Body of pancreas (tissue), 4 donors: ENCODE data around the gene NGLY1. TPM values are rescaled to one million over a fixed set of nuclear protein-coding genes. Genes with fewer than 3 reads are reported as not detected.

ENCODE experiments used
- ATAC-seq: fragments of 150-250 bp; one replicate; pipeline ENCODE4 v1.9.1; 2016
- DNase-seq, 4 donors: peaks; one replicate each; pipeline ENCODE4 v3.0.0-alpha.2; 2019
- H3K27ac ChIP-seq, 4 donors: fragments of 200-600 bp; sonication (generic); 1 replicate in 3 of 4; 2 replicates in 1 of 4; pipeline versions ENCODE4 v1.5.1 to v1.6.1; 2016 to 2019; ENCODE audit warnings: mild to moderate bottlenecking in 1 of 4, mixed read lengths in 1 of 4, moderate library complexity in 1 of 4
- H3K27me3 ChIP-seq, 2 donors: fragments of 200-600 bp; sonication (generic); one replicate each; pipeline ENCODE4 v1.6.0; 2016; ENCODE audit warnings: mild to moderate bottlenecking in 1 of 2
- H3K36me3 ChIP-seq, 2 donors: fragments of 200-600 bp; sonication (generic); replicated peaks in 1 of 2; 2 replicates each; pipeline ENCODE4 v1.5.1; 2016; ENCODE audit warnings: low read depth in 2 of 2; ENCODE audit not compliant: insufficient read depth in 1 of 2
- H3K4me1 ChIP-seq: fragments of 200-600 bp; sonication (generic); one replicate; pipeline ENCODE4 v1.6.0; 2016
- H3K4me3 ChIP-seq, 2 donors: fragments of 200-600 bp; sonication (generic); 1 replicate in 1 of 2; 2 replicates in 1 of 2; pipeline ENCODE4 v1.5.1; 2016 to 2019
- H3K9me3 ChIP-seq, 3 donors: fragments of 200-600 bp; sonication (generic); 1 replicate in 2 of 3; 2 replicates in 1 of 3; pipeline ENCODE4 v1.5.1; 2016
- CTCF ChIP-seq, 7 experiments: fragments of 450-650 bp in 4 of 7; fragments of 200-600 bp in 3 of 7; sonication (generic) in 3 of 7; IDR thresholded peaks; one replicate each; pipeline ENCODE4 v1.5.1; 2016 to 2019; ENCODE audit warnings: antibody characterized with exemption in 7 of 7
- POLR2A ChIP-seq, 3 donors: fragments of 450-650 bp; IDR thresholded peaks; one replicate each; pipeline ENCODE4 v1.6.1; 2016; ENCODE audit warnings: antibody characterized with exemption in 3 of 3, mild to moderate bottlenecking in 2 of 3
- WGBS, 2 donors: methylation state at CpG; one replicate each; pipeline ENCODE4 v1.1.5; 2017; 5-methylcytosine and 5-hydroxymethylcytosine counted together
- intact Hi-C: fragments of 100-400 bp; cut with DNase I; formaldehyde crosslinking; loops from one replicate; pipeline ENCODE4 v1.15.1; 2023
- total RNA-seq, 2 donors: library from RNA; depleted of rRNA; stranded (reverse); fragments of >200 nt; gene quantifications; one replicate each; pipeline ENCODE4 v1.1.0, GENCODE V29; 2016

NGLY1 gene
- total RNA-seq, 2 donors from 2014 or later: 26.2 to 42.2 TPM

- intact Hi-C loops: no loop called here
- Histone ChIP-seq H3K4me1 (no peaks in the 10 kb centered on the region), H3K27ac (no peak overlapping the region), H3K36me3 (peaks cover 4 to 11% of the 10 kb centered on the region in 2 donors), H3K9me3 (no peaks in the 10 kb centered on the region), H3K4me3 (no peak overlapping the region), H3K27me3 (no peaks in the 10 kb centered on the region)
- DNase-seq: no peak
- 74 to 89% methylated on average over 3 of the region's 3 CpGs for WGBS, 2 donors
- TF ChIP-seq POLR2A (IDR thresholded peaks at IDR 0.05): no peak
- TF ChIP-seq CTCF (IDR thresholded peaks at IDR 0.05): no peak
- no peak for ATAC-seq
These were observed 35.1 kb downstream of the NGLY1 start for GRCh38 chr3:25748189-25748588.

- no peak overlapping the region for H3K4me3 ChIP-seq
- no peaks in the 10 kb centered on the region for H3K27me3 ChIP-seq
- no peaks in the 10 kb centered on the region for H3K4me1 ChIP-seq
- H3K27ac ChIP-seq: no peak overlapping the region
- H3K9me3 ChIP-seq: no peaks in the 10 kb centered on the region
- peaks cover 4 to 11% of the 10 kb centered on the region in 2 donors for H3K36me3 ChIP-seq
- intact Hi-C loops: no loop called here
- ATAC-seq (no peak), DNase-seq (no peak)
- TF ChIP-seq CTCF (IDR thresholded peaks at IDR 0.05) (no peak), POLR2A (IDR thresholded peaks at IDR 0.05) (no peak)
These were observed 36.2 kb downstream of the NGLY1 start for GRCh38 chr3:25747033-25747432.

- WGBS, 2 donors: 93 to 98% methylated on average over 3 of the region's 3 CpGs
- H3K27ac ChIP-seq: no peak overlapping the region
- no peaks in the 10 kb centered on the region for H3K27me3 ChIP-seq
- H3K4me3 ChIP-seq: no peak overlapping the region
- H3K36me3 ChIP-seq: peaks cover 0 to 3% of the 10 kb centered on the region in 2 donors
- no peaks in the 10 kb centered on the region for H3K9me3 ChIP-seq
- TF ChIP-seq POLR2A (IDR thresholded peaks at IDR 0.05): no peak
- TF ChIP-seq CTCF (IDR thresholded peaks at IDR 0.05): no peak
- intact Hi-C loops: no loop called here
- ATAC-seq (no peak), DNase-seq (no peak)
- H3K4me1 ChIP-seq: no peaks in the 10 kb centered on the region
These were observed 38.8 kb downstream of the NGLY1 start for GRCh38 chr3:25744470-25744869.

GRCh38 chr3:25728101-25728500, 55.1 kb downstream of the NGLY1 start:
- no peaks in the 10 kb centered on the region for H3K27me3 ChIP-seq
- H3K4me1 ChIP-seq: no peaks in the 10 kb centered on the region
- no peak overlapping the region for H3K4me3 ChIP-seq
- DNase-seq (no peak), ATAC-seq (no peak)
- H3K9me3 ChIP-seq: no peaks in the 10 kb centered on the region
- TF ChIP-seq POLR2A (IDR thresholded peaks at IDR 0.05): no peak
- TF ChIP-seq CTCF (IDR thresholded peaks at IDR 0.05): no peak
- H3K36me3 ChIP-seq: peaks cover 5 to 10% of the 10 kb centered on the region in 2 donors
- H3K27ac ChIP-seq: no peak overlapping the region
- intact Hi-C loops: no loop called here

GRCh38 chr3:25727316-25727715, 55.9 kb downstream of the NGLY1 start:
- Histone ChIP-seq H3K4me3 (no peak overlapping the region), H3K36me3 (peaks cover 0 to 9% of the 10 kb centered on the region in 2 donors)
- ATAC-seq: no peak

More at GRCh38 chr3:25727316-25727715, 55.9 kb downstream of the NGLY1 start:
- intact Hi-C loops: no loop called here
- 96 to 97% methylated on average over 6 of the region's 6 CpGs for WGBS, 2 donors
- H3K9me3 ChIP-seq: no peaks in the 10 kb centered on the region
- no peaks in the 10 kb centered on the region for H3K27me3 ChIP-seq
- DNase-seq: no peak
- H3K4me1 ChIP-seq: no peaks in the 10 kb centered on the region
- no peak overlapping the region for H3K27ac ChIP-seq
- TF ChIP-seq CTCF (IDR thresholded peaks at IDR 0.05) (no peak), POLR2A (IDR thresholded peaks at IDR 0.05) (no peak)
